NB4 (cell line): Measurements from ENCODE around the gene DDX20.

Experiments
- MYC ChIP-seq: IDR thresholded peaks from 2 replicates; pipeline ENCODE4 v1.6.1; 2011; ENCODE audit warnings: low read depth, low read length
- POLR2A ChIP-seq: IDR thresholded peaks from 2 replicates; pipeline ENCODE4 v1.6.1; 2011; ENCODE audit warnings: mild to moderate bottlenecking; ENCODE audit not compliant: insufficient read length; ENCODE audit errors: extremely low read depth
- TF ChIP-seq, protein P1 (sequence below): IDR thresholded peaks from one replicate; pipeline ENCODE4 v1.5.1; 2012; ENCODE audit warnings: low read depth, low read length
- TF ChIP-seq, protein P2 (sequence below): IDR thresholded peaks from 2 replicates; pipeline ENCODE4 v1.6.1; 2011; ENCODE audit warnings: low read depth, low read length

DNA sequence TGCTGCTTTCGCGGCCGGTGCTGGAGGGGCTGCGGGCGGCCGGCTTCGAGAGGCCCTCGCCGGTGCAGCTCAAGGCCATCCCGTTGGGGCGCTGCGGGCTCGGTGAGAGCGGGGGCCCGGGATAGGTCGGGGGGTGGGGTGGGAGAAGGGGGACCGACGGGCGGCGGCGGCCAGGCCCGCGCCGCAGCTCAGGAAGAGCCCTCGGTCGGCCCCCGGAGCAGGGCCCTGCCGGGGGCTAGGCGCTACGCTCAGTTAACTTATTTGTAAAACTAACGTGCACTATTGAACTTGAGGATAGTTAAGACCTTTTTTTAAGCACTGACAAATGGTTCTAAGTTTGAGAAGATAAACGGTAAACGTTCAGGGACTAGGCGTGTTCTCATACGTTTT, 418 bp downstream of the DDX20 start:
- TF ChIP-seq POLR2A (no peak), MYC (no peak)
- TF ChIP-seq, protein P1, sequence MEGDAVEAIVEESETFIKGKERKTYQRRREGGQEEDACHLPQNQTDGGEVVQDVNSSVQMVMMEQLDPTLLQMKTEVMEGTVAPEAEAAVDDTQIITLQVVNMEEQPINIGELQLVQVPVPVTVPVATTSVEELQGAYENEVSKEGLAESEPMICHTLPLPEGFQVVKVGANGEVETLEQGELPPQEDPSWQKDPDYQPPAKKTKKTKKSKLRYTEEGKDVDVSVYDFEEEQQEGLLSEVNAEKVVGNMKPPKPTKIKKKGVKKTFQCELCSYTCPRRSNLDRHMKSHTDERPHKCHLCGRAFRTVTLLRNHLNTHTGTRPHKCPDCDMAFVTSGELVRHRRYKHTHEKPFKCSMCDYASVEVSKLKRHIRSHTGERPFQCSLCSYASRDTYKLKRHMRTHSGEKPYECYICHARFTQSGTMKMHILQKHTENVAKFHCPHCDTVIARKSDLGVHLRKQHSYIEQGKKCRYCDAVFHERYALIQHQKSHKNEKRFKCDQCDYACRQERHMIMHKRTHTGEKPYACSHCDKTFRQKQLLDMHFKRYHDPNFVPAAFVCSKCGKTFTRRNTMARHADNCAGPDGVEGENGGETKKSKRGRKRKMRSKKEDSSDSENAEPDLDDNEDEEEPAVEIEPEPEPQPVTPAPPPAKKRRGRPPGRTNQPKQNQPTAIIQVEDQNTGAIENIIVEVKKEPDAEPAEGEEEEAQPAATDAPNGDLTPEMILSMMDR: no peak
- TF ChIP-seq, protein P2, sequence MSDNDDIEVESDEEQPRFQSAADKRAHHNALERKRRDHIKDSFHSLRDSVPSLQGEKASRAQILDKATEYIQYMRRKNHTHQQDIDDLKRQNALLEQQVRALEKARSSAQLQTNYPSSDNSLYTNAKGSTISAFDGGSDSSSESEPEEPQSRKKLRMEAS: no peak
